HL-60 (cell line): ENCODE results near the gene ARID5B.

Experiments used
- POLR2AphosphoS5 ChIP-seq: IDR thresholded peaks from 2 replicates; pipeline ENCODE4 v1.6.1; 2012; ENCODE audit warnings: low read depth
- SPI1 ChIP-seq: IDR thresholded peaks from 2 replicates; pipeline ENCODE4 v1.6.1; 2012; ENCODE audit warnings: low read depth, mild to moderate bottlenecking, borderline replicate concordance
- TF ChIP-seq, protein P1 (sequence below): IDR thresholded peaks from one replicate; pipeline ENCODE4 v1.5.1; 2011; ENCODE audit warnings: low read length, control low read depth, inconsistent platforms; ENCODE audit not compliant: insufficient read depth

DNA sequence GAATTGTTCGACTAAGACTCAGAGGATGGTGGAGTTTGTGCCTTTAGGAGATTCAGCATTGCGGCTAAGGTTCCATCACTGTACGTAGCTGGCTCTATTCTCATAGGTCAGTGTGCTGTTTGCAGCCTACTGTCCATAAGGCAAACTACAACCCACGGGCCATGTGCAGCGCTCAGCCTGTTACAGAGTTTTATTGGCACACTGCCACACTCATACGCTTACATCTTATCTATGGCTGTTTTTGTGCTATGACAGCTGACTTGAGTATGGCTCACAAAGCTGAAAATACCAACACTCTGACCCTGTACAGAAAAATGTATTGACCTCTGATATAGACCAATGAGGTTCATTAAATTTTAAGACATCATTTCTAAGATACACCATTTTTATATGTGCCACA, 114.5 kb downstream of the ARID5B start:
- TF ChIP-seq, protein P1, sequence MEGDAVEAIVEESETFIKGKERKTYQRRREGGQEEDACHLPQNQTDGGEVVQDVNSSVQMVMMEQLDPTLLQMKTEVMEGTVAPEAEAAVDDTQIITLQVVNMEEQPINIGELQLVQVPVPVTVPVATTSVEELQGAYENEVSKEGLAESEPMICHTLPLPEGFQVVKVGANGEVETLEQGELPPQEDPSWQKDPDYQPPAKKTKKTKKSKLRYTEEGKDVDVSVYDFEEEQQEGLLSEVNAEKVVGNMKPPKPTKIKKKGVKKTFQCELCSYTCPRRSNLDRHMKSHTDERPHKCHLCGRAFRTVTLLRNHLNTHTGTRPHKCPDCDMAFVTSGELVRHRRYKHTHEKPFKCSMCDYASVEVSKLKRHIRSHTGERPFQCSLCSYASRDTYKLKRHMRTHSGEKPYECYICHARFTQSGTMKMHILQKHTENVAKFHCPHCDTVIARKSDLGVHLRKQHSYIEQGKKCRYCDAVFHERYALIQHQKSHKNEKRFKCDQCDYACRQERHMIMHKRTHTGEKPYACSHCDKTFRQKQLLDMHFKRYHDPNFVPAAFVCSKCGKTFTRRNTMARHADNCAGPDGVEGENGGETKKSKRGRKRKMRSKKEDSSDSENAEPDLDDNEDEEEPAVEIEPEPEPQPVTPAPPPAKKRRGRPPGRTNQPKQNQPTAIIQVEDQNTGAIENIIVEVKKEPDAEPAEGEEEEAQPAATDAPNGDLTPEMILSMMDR: no peak
- TF ChIP-seq POLR2AphosphoS5: no peak
- no peak for TF ChIP-seq SPI1
